IPS-NIHi7 (cell line): ENCODE measurements around the gene TPST2.
A peak's percentile ranks its signal among the peaks of the same experiment; 100 is the strongest.
"Not testable (repeated sequence)": the region's sequence is repeated elsewhere in the genome, so short reads cannot be mapped to it uniquely, and the experiment has no call there.

Experiments
- DNase-seq: peaks from one replicate; pipeline ENCODE4 v3.0.0; 2012; ENCODE audit warnings: mixed read lengths; ENCODE audit errors: extremely low spot score

TPST2 gene

GRCh38 chr22:26534171-26534855 lies 55.6 kb downstream of the TPST2 start:
- DNase-seq: no peak

GRCh38 chr22:26529345-26529744 lies 60.6 kb downstream of the TPST2 start:
- no peak for DNase-seq

- not testable (repeated sequence) for DNase-seq
Observed at GRCh38 chr22:26528518-26528917, 61.4 kb downstream of the TPST2 start.

- DNase-seq: no peak
Observed at GRCh38 chr22:26527574-26528465, 62.1 kb downstream of the TPST2 start.

GRCh38 chr22:26527167-26527566 lies 62.8 kb downstream of the TPST2 start:
- DNase-seq: no peak

- no peak for DNase-seq
Observed at GRCh38 chr22:26525946-26526564, 63.9 kb downstream of the TPST2 start.

GRCh38 chr22:26524870-26525269 lies 65.1 kb downstream of the TPST2 start:
- DNase-seq: no peak

- no peak for DNase-seq
Observed at GRCh38 chr22:26522592-26522991, 67.3 kb downstream of the TPST2 start.

- no peak for DNase-seq
Observed at GRCh38 chr22:26522012-26522411, 67.9 kb downstream of the TPST2 start.

GRCh38 chr22:26517429-26517828 lies 72.5 kb downstream of the TPST2 start:
- no peak for DNase-seq

- no peak for DNase-seq
Observed at GRCh38 chr22:26516503-26516902, 73.4 kb downstream of the TPST2 start.

GRCh38 chr22:26515931-26516330 lies 74.0 kb downstream of the TPST2 start:
- DNase-seq: no peak

- no peak for DNase-seq
Observed at GRCh38 chr22:26514419-26515161, 75.3 kb downstream of the TPST2 start.

GRCh38 chr22:26513838-26514237 lies 76.1 kb downstream of the TPST2 start:
- DNase-seq: no peak

GRCh38 chr22:26512149-26512793 lies 77.7 kb downstream of the TPST2 start, which contains the start of gene TFIP11:
Gene TFIP11 (minus strand): TSS chr22:26512473. CDS start chr22:26510272, 2,201 bp downstream.
- peak; percentile 98 for DNase-seq

- no peak for DNase-seq
Observed at GRCh38 chr22:26508148-26508547, 81.8 kb downstream of the TPST2 start.

GRCh38 chr22:26503758-26504157 lies 86.2 kb downstream of the TPST2 start:
- no peak for DNase-seq

GRCh38 chr22:26502688-26503561 lies 87.0 kb downstream of the TPST2 start:
- peak; percentile 89 for DNase-seq

GRCh38 chr22:26501996-26502395 lies 87.9 kb downstream of the TPST2 start:
- no peak for DNase-seq

- no peak for DNase-seq
Observed at GRCh38 chr22:26499188-26499703, 90.7 kb downstream of the TPST2 start.
